Measurements from ENCODE around the gene VPS26A. TPM values are rescaled to one million over a fixed set of nuclear protein-coding genes. Genes with fewer than 3 reads are reported as not detected.

The VPS26A gene
- 31.7 TPM for total RNA-seq
- long read RNA-seq, transcript VPS26A-201 (9 exons, 2,697 nt), result major isoform, 76 of 89 reads
- long read RNA-seq, partial matches to known transcripts, result 6 of 89 reads
- long read RNA-seq, other reads (novel, unspliced or antisense), result 6 of 89 reads

GRCh38 chr10:69123747-69124562, at the start of gene VPS26A:
VPS26A (plus strand) TSS chr10:69124178; CDS start chr10:69124278, 100 bp downstream.
- intact Hi-C loops (cut with DNase I), result loop anchor here (5.0 kb wide), 1 partner anchor 53 kb away; no protein-coding TSS in a partner anchor
- peak; percentile 100 for DNase-seq (ENCODE audit: low spot score)

DNA sequence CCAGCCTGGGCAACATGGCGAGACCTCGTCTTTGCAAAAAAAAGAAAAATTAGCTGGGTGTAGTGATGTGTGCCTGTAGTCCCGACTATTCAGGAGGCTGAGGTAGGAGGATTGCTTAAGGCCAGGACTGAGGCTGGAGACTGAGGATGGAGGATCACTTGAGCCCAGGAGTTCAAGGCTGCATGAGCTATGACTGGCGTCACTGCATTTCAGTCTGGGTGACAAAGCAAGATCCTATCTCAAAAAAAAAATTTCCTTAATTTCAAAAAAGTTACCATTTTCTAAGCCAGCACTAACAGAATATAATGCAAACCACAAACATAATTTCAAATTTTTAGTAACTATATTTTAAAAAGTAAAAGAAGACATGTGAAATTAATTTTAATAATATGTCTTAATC, 49.4 kb upstream of the VPS26A start:
- DNase-seq (ENCODE audit: low spot score), result no peak
- intact Hi-C loops (cut with DNase I), result no loop called here

GRCh38 chr10:69075431-69075830, 48.5 kb upstream of the VPS26A start:
- no peak for DNase-seq (ENCODE audit: low spot score)
- intact Hi-C loops (cut with DNase I), result no loop called here

DNA sequence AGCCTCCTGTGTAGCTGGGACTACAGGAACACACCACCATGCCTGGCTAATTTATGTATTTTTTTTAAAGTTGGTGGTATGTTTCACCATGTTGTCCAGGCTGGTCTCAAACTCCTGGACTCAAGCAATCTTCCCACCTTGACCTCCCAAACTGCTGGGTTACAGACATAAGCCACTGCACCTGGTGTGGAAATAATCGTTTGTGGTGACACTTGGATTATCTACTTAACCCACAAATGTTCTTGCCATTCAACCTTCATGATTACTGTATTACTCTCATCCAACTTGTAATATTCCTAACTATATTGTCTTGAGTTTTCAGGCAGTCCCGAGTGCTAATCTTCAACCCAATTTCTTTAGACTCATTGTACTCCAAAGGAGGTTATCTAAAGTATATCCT, 45.7 kb upstream of the VPS26A start:
- intact Hi-C loops (cut with DNase I), result no loop called here
- DNase-seq (ENCODE audit: low spot score), result no peak

- intact Hi-C loops (cut with DNase I), result no loop called here
- DNase-seq (ENCODE audit: low spot score), result no peak
These were observed 43.8 kb upstream of the VPS26A start for GRCh38 chr10:69080226-69080625.

GRCh38 chr10:69086001-69086509, 37.9 kb upstream of the VPS26A start:
- intact Hi-C loops (cut with DNase I), result loop anchor here (2.0 kb wide), 1 partner anchor 25 kb away; no protein-coding TSS in a partner anchor
- no peak for DNase-seq (ENCODE audit: low spot score)

GRCh38 chr10:69087590-69088470, 36.1 kb upstream of the VPS26A start, which contains the start of gene SRGN:
SRGN (plus strand) TSS chr10:69088103; CDS start chr10:69088158, 55 bp downstream.
- peak; percentile 89 for DNase-seq (ENCODE audit: low spot score)
- intact Hi-C loops (cut with DNase I), result loop anchor here (2.0 kb wide), 1 partner anchor 27 kb away; no protein-coding TSS in a partner anchor

- intact Hi-C loops (cut with DNase I), result no loop called here
- DNase-seq (ENCODE audit: low spot score), result no peak
These were observed 35.6 kb upstream of the VPS26A start for GRCh38 chr10:69088471-69088769.

- DNase-seq (ENCODE audit: low spot score), result no peak
- intact Hi-C loops (cut with DNase I), result no loop called here
These were observed 35.0 kb upstream of the VPS26A start for GRCh38 chr10:69088801-69089501.

- intact Hi-C loops (cut with DNase I), result no loop called here
- DNase-seq (ENCODE audit: low spot score), result peak; percentile 83
These were observed 34.1 kb upstream of the VPS26A start for GRCh38 chr10:69089638-69090599.

GRCh38 chr10:69090685-69091084, 33.3 kb upstream of the VPS26A start:
- intact Hi-C loops (cut with DNase I), result no loop called here
- no peak for DNase-seq (ENCODE audit: low spot score)

- intact Hi-C loops (cut with DNase I), result no loop called here
- no peak for DNase-seq (ENCODE audit: low spot score)
These were observed 32.8 kb upstream of the VPS26A start for GRCh38 chr10:69091143-69091651.

- intact Hi-C loops (cut with DNase I), result loop anchor here (1.0 kb wide), 1 partner anchor 138 kb away; no protein-coding TSS in a partner anchor
- DNase-seq (ENCODE audit: low spot score), result peak; percentile 79
These were observed 30.8 kb upstream of the VPS26A start for GRCh38 chr10:69092959-69093850.

GRCh38 chr10:69093933-69094332, 30.0 kb upstream of the VPS26A start:
- DNase-seq (ENCODE audit: low spot score), result no peak
- intact Hi-C loops (cut with DNase I), result loop anchor here (1.0 kb wide), 1 partner anchor 139 kb away; no protein-coding TSS in a partner anchor

DNA sequence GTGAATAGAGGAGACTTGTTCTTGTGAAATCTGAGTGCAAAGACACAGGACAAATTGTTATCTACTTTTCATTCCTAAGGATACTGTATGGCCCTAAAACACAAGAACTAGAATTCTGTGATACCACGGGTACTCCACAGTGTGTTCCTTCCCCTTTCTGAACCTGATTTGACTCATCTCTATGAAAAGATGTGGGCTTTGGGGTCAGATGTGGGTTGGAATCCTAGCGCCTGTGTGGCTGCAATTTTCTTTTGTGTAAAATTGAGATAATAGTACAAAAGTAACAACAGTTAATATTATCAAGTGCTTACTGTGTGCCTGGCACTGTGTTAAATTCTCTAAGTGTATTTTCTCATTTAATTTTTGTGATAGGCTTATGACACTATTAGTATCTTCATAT, 27.9 kb upstream of the VPS26A start:
- intact Hi-C loops (cut with DNase I), result no loop called here
- no peak for DNase-seq (ENCODE audit: low spot score)

DNA sequence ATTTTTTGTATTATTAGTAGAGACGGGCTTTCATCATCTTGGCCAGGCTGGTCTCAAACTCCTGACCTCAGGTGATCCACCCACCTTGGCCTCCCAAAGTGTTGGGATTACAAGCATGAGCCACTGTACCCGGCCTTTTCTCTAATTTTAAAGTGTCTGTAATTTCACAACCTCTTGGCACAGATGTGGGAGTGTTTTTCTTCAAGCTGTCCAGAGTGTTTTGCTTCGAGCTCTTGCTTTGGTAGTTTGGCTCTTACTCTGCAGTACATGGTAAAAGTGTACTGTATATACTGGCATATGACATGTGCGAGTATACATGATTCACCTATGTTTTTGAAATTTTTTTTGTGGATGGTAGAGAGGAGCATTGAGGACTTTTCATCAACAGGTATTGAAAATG, 26.2 kb upstream of the VPS26A start:
- intact Hi-C loops (cut with DNase I), result no loop called here
- DNase-seq (ENCODE audit: low spot score), result no peak
